Subcutaneous abdominal adipose tissue (tissue), 5 donors: ENCODE measurements around the gene UQCR10.

Experiments used
- H3K27ac ChIP-seq: one replicate; pipeline ENCODE4 v1.7.0; 2013; ENCODE audit warnings: low read depth, mild to moderate bottlenecking, inconsistent platforms, low read length, moderate library complexity
- H3K27me3 ChIP-seq, 5 donors: one replicate each; pipeline ENCODE4 v1.7.0; 2013; ENCODE audit warnings: low read length in 5 of 5, inconsistent platforms in 1 of 5; ENCODE audit not compliant: control insufficient read depth in 5 of 5, insufficient read depth in 4 of 5
- H3K36me3 ChIP-seq, 5 donors: one replicate each; pipeline ENCODE4 v1.7.0; 2013; ENCODE audit warnings: low read length in 5 of 5; ENCODE audit not compliant: control insufficient read depth in 5 of 5, insufficient read depth in 5 of 5
- H3K4me1 ChIP-seq, 5 donors: one replicate each; pipeline ENCODE4 v1.7.0; 2013; ENCODE audit warnings: low read length in 5 of 5, mild to moderate bottlenecking in 3 of 5, moderate library complexity in 1 of 5; ENCODE audit not compliant: control insufficient read depth in 5 of 5, insufficient read depth in 5 of 5
- H3K4me3 ChIP-seq, 5 donors: one replicate each; pipeline ENCODE4 v1.7.0; 2013; ENCODE audit warnings: low read length in 5 of 5, low read depth in 1 of 5
- H3K9ac ChIP-seq, 5 donors: one replicate each; pipeline ENCODE4 v1.7.0; 2013; ENCODE audit warnings: low read length in 5 of 5, mild to moderate bottlenecking in 4 of 5, moderate library complexity in 3 of 5
- H3K9me3 ChIP-seq, 5 donors: one replicate each; pipeline ENCODE4 v1.7.0; 2013; ENCODE audit warnings: low read length in 5 of 5; ENCODE audit not compliant: control insufficient read depth in 5 of 5
- donor health status: healthy.
- donor health status: healthy.
- donor health status: healthy.
- donor health status: healthy.
- donor health status: healthy.

UQCR10 gene

GRCh38 chr22:29767171-29768051 lies at the start of gene UQCR10:
TSS of gene UQCR10 (plus strand) at chr22:29767369. CDS start at chr22:29767399, 30 bp downstream.
- Histone ChIP-seq H3K27me3 (no peaks in the 10 kb centered on the region), H3K27ac (peak within 1 kb of the TSS; percentile 99), H3K4me1 (peaks cover 6 to 30% (median 23%) of the 10 kb centered on the region in 5 donors), H3K9me3 (no peaks in the 10 kb centered on the region), H3K36me3 (peaks cover 3 to 21% (median 16%) of the 10 kb centered on the region in 5 donors), H3K4me3 (peak within 1 kb of the TSS; percentile 96 to 100 (median 99)), H3K9ac (peak within 1 kb of the TSS; percentile 91 to 99 (median 97))

GRCh38 chr22:29717789-29718188 lies 49.4 kb upstream of the UQCR10 start:
- H3K4me3 ChIP-seq, result no peak overlapping the region
- H3K27me3 ChIP-seq, result peaks cover 37 to 62% (median 57%) of the 10 kb centered on the region in 5 donors
- H3K4me1 ChIP-seq, result peaks cover 0 to 3% (median 3%) of the 10 kb centered on the region in 5 donors
- H3K9me3 ChIP-seq, result no peaks in the 10 kb centered on the region
- no peaks in the 10 kb centered on the region for H3K36me3 ChIP-seq
- H3K9ac ChIP-seq, result no peak overlapping the region
- H3K27ac ChIP-seq, result no peak overlapping the region

- H3K4me3 ChIP-seq, result no peak overlapping the region
- no peaks in the 10 kb centered on the region for H3K36me3 ChIP-seq
- H3K27ac ChIP-seq, result no peak overlapping the region
- H3K4me1 ChIP-seq, result peaks cover 0 to 3% (median 3%) of the 10 kb centered on the region in 5 donors
- no peaks in the 10 kb centered on the region for H3K9me3 ChIP-seq
- peaks cover 37 to 61% (median 54%) of the 10 kb centered on the region in 5 donors for H3K27me3 ChIP-seq
- no peak overlapping the region for H3K9ac ChIP-seq
Observed at GRCh38 chr22:29718949-29719898, 47.9 kb upstream of the UQCR10 start.

- Histone ChIP-seq H3K27ac (no peak within 1 kb of the TSS), H3K9me3 (no peaks in the 10 kb centered on the region), H3K9ac (no peak within 1 kb of the TSS), H3K36me3 (no peaks in the 10 kb centered on the region), H3K27me3 (peaks cover 29 to 60% (median 50%) of the 10 kb centered on the region in 5 donors), H3K4me1 (peaks cover 0 to 3% (median 3%) of the 10 kb centered on the region in 5 donors), H3K4me3 (no peak within 1 kb of the TSS)
Observed at GRCh38 chr22:29719899-29720645, 47.1 kb upstream of the UQCR10 start, which contains the start of gene CABP7. TSS of gene CABP7 (plus strand) at chr22:29720003. CDS start at chr22:29720425, 422 bp downstream.

GRCh38 chr22:29720811-29721323 lies 46.3 kb upstream of the UQCR10 start:
- Histone ChIP-seq H3K9ac (no peak overlapping the region), H3K9me3 (no peaks in the 10 kb centered on the region), H3K36me3 (no peaks in the 10 kb centered on the region), H3K27me3 (peaks cover 29 to 56% (median 51%) of the 10 kb centered on the region in 5 donors), H3K4me1 (peaks cover 0 to 3% (median 3%) of the 10 kb centered on the region in 5 donors), H3K27ac (no peak overlapping the region), H3K4me3 (no peak overlapping the region)

- H3K4me3 ChIP-seq, result no peak overlapping the region
- no peak overlapping the region for H3K9ac ChIP-seq
- H3K27me3 ChIP-seq, result peaks cover 29 to 62% (median 52%) of the 10 kb centered on the region in 5 donors
- H3K36me3 ChIP-seq, result no peaks in the 10 kb centered on the region
- H3K9me3 ChIP-seq, result no peaks in the 10 kb centered on the region
- H3K4me1 ChIP-seq, result peaks cover 0 to 6% (median 3%) of the 10 kb centered on the region in 5 donors
- no peak overlapping the region for H3K27ac ChIP-seq
Observed at GRCh38 chr22:29722151-29722550, 45.0 kb upstream of the UQCR10 start.

GRCh38 chr22:29722587-29722986 lies 44.6 kb upstream of the UQCR10 start:
- peaks cover 0 to 7% (median 3%) of the 10 kb centered on the region in 5 donors for H3K4me1 ChIP-seq
- no peaks in the 10 kb centered on the region for H3K9me3 ChIP-seq
- H3K4me3 ChIP-seq, result no peak overlapping the region
- peaks cover 29 to 62% (median 50%) of the 10 kb centered on the region in 5 donors for H3K27me3 ChIP-seq
- H3K36me3 ChIP-seq, result no peaks in the 10 kb centered on the region
- H3K27ac ChIP-seq, result no peak overlapping the region
- no peak overlapping the region for H3K9ac ChIP-seq

GRCh38 chr22:29723766-29724165 lies 43.4 kb upstream of the UQCR10 start:
- no peak overlapping the region for H3K4me3 ChIP-seq
- H3K4me1 ChIP-seq, result peaks cover 0 to 7% (median 3%) of the 10 kb centered on the region in 5 donors
- peaks cover 22 to 52% (median 43%) of the 10 kb centered on the region in 5 donors for H3K27me3 ChIP-seq
- no peak overlapping the region for H3K9ac ChIP-seq
- no peaks in the 10 kb centered on the region for H3K36me3 ChIP-seq
- no peaks in the 10 kb centered on the region for H3K9me3 ChIP-seq
- H3K27ac ChIP-seq, result no peak overlapping the region

GRCh38 chr22:29724843-29725242 lies 42.3 kb upstream of the UQCR10 start:
- Histone ChIP-seq H3K27ac (no peak overlapping the region), H3K36me3 (peaks cover 0 to 1% (median 0%) of the 10 kb centered on the region in 5 donors), H3K27me3 (peaks cover 13 to 43% (median 34%) of the 10 kb centered on the region in 5 donors), H3K9me3 (no peaks in the 10 kb centered on the region), H3K9ac (no peak overlapping the region), H3K4me1 (peaks cover 0 to 3% (median 0%) of the 10 kb centered on the region in 5 donors), H3K4me3 (no peak overlapping the region)
